Parathyroid adenoma (tissue), 2 donors: ENCODE measurements around the gene COPB2.

ENCODE experiments used
- H2AFZ ChIP-seq: fragments of 300-600 bp; sonication (generic); one replicate; pipeline ENCODE4 v1.7.0; 2017; ENCODE audit warnings: antibody characterized with exemption, mild to moderate bottlenecking
- H3K27ac ChIP-seq: fragments of 300-600 bp; sonication (generic); one replicate; pipeline ENCODE4 v1.7.0; 2017
- H3K27me3 ChIP-seq: fragments of 300-600 bp; sonication (generic); one replicate; pipeline ENCODE4 v1.7.0; 2017; ENCODE audit warnings: low read length; ENCODE audit not compliant: control insufficient read depth, insufficient read depth
- H3K36me3 ChIP-seq: fragments of 300-600 bp; sonication (generic); one replicate; pipeline ENCODE4 v1.7.0; 2017; ENCODE audit warnings: low read length; ENCODE audit not compliant: control insufficient read depth, insufficient read depth
- H3K4me1 ChIP-seq: fragments of 300-600 bp; sonication (generic); one replicate; pipeline ENCODE4 v1.7.0; 2017; ENCODE audit warnings: control low read depth
- H3K4me2 ChIP-seq: fragments of 300-600 bp; sonication (generic); one replicate; pipeline ENCODE4 v1.7.0; 2017; ENCODE audit warnings: low read length
- H3K4me3 ChIP-seq: fragments of 300-600 bp; sonication (generic); one replicate; pipeline ENCODE4 v1.7.0; 2017; ENCODE audit warnings: low read depth, low read length
- H3K79me2 ChIP-seq: fragments of 300-600 bp; sonication (generic); one replicate; pipeline ENCODE4 v1.7.0; 2017; ENCODE audit warnings: control low read depth
- H3K9ac ChIP-seq: fragments of 300-600 bp; sonication (generic); one replicate; pipeline ENCODE4 v1.7.0; 2017; ENCODE audit warnings: mild to moderate bottlenecking
- H3K9me3 ChIP-seq: fragments of 300-600 bp; sonication (generic); one replicate; pipeline ENCODE4 v1.7.0; 2017; ENCODE audit warnings: low read length; ENCODE audit not compliant: control insufficient read depth
- TF ChIP-seq, protein P1 (sequence below): fragments of 300-600 bp; sonication (generic); IDR thresholded peaks from one replicate; pipeline ENCODE4 v1.7.0; 2017; ENCODE audit warnings: antibody characterized with exemption, mild to moderate bottlenecking
- donor health status: primary hyperparathyroidism.

Gene COPB2

DNA sequence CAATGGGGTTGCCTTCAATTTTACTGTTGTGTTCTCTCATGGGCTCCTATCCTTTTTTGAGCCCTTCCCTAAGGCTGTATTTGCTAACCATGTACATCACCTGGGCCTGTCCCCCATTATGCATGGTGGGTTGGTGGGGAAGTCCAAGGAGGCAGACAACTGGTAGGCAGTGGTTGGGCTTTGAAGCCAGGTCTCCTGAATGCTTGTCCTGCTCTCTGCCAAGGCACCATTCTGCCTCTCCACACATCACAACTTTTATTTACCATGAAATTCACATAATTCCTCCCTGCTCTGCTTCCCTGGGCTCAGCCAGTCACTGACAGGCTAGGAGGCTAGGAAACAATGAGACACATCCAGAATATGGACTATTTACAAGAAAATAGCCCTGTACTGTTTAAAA, 41.0 kb upstream of the COPB2 start:
- no peak overlapping the region for H2AFZ ChIP-seq
- H3K79me2 ChIP-seq, result no peaks in the 10 kb centered on the region
- TF ChIP-seq, protein P1, sequence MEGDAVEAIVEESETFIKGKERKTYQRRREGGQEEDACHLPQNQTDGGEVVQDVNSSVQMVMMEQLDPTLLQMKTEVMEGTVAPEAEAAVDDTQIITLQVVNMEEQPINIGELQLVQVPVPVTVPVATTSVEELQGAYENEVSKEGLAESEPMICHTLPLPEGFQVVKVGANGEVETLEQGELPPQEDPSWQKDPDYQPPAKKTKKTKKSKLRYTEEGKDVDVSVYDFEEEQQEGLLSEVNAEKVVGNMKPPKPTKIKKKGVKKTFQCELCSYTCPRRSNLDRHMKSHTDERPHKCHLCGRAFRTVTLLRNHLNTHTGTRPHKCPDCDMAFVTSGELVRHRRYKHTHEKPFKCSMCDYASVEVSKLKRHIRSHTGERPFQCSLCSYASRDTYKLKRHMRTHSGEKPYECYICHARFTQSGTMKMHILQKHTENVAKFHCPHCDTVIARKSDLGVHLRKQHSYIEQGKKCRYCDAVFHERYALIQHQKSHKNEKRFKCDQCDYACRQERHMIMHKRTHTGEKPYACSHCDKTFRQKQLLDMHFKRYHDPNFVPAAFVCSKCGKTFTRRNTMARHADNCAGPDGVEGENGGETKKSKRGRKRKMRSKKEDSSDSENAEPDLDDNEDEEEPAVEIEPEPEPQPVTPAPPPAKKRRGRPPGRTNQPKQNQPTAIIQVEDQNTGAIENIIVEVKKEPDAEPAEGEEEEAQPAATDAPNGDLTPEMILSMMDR, result no peak
- no peak overlapping the region for H3K27ac ChIP-seq
- no peak overlapping the region for H3K9ac ChIP-seq
- H3K9me3 ChIP-seq, result no peaks in the 10 kb centered on the region
- peaks cover 3% of the 10 kb centered on the region for H3K4me1 ChIP-seq
- H3K36me3 ChIP-seq, result no peaks in the 10 kb centered on the region
- H3K4me3 ChIP-seq, result no peak overlapping the region
- H3K27me3 ChIP-seq, result no peaks in the 10 kb centered on the region
- no peak overlapping the region for H3K4me2 ChIP-seq

GRCh38 chr3:139427283-139428060, 38.0 kb upstream of the COPB2 start:
- Histone ChIP-seq H3K4me2 (no peak overlapping the region), H2AFZ (no peak overlapping the region), H3K79me2 (no peaks in the 10 kb centered on the region), H3K27me3 (no peaks in the 10 kb centered on the region), H3K9ac (no peak overlapping the region), H3K27ac (no peak overlapping the region), H3K4me3 (no peak overlapping the region), H3K4me1 (no peaks in the 10 kb centered on the region), H3K36me3 (no peaks in the 10 kb centered on the region), H3K9me3 (no peaks in the 10 kb centered on the region)
- TF ChIP-seq, protein P1, result peak; percentile 81

- H3K4me1 ChIP-seq, result no peaks in the 10 kb centered on the region
- H3K9me3 ChIP-seq, result no peaks in the 10 kb centered on the region
- H3K4me2 ChIP-seq, result no peak overlapping the region
- TF ChIP-seq, protein P1, result no peak
- no peaks in the 10 kb centered on the region for H3K27me3 ChIP-seq
- H3K36me3 ChIP-seq, result no peaks in the 10 kb centered on the region
- H3K4me3 ChIP-seq, result no peak overlapping the region
- H3K79me2 ChIP-seq, result no peaks in the 10 kb centered on the region
- no peak overlapping the region for H3K9ac ChIP-seq
- no peak overlapping the region for H3K27ac ChIP-seq
- no peak overlapping the region for H2AFZ ChIP-seq
Measured at GRCh38 chr3:139425745-139426400, 36.4 kb upstream of the COPB2 start.

- Histone ChIP-seq H3K9me3 (no peaks in the 10 kb centered on the region), H3K27me3 (no peaks in the 10 kb centered on the region), H2AFZ (no peak overlapping the region), H3K9ac (no peak overlapping the region), H3K4me3 (no peak overlapping the region), H3K36me3 (no peaks in the 10 kb centered on the region), H3K79me2 (peaks cover 2% of the 10 kb centered on the region), H3K27ac (no peak overlapping the region), H3K4me1 (no peaks in the 10 kb centered on the region), H3K4me2 (no peak overlapping the region)
- TF ChIP-seq, protein P1, result no peak
Measured at GRCh38 chr3:139423232-139423631, 33.8 kb upstream of the COPB2 start.
